ENCODE data around the gene C16orf54. TPM values are rescaled to one million over a fixed set of nuclear protein-coding genes. Genes with fewer than 3 reads are reported as not detected.
A peak's percentile ranks its signal among the peaks of the same experiment; 100 is the strongest.

Gene C16orf54
- total and polyA plus RNA-seq, 9 of the 15 experiments (the other 6 are each of a cell fraction or from before 2014, with no cell fraction given): 0.09 TPM; not detected in 8

DNA sequence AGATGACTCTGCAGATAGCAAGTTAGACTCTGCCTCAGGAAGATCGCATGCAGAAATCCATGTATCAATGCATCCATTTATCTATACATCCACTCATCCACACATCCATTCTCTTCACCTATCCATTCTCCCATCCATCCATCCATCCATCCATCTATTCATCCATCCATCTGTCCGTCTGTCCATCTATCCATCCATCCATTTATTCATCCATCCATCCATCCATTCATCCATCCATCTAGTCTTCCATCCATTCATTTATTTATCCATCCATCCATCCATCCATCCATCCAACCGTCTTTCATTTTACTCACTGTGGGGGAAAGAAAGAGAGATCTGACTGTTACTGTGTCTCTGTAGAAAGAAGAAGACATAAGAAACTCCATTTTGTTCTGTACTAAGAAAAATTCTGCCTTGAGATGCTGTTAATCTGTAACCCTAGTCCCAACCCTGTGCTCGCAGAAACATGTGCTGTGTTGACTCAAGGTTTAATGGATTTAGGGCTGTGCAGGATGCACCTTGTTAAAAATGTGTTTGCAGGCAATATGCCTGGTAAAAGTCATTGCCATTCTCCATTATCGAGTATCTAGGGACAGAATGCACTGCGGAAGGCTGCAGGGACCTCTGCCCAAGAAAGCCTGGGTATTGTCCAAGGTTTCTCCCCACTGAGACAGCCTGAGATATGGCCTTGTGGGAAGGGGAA, 5.7 kb downstream of the C16orf54 start (continued):
- TF ChIP-seq, protein P1, sequence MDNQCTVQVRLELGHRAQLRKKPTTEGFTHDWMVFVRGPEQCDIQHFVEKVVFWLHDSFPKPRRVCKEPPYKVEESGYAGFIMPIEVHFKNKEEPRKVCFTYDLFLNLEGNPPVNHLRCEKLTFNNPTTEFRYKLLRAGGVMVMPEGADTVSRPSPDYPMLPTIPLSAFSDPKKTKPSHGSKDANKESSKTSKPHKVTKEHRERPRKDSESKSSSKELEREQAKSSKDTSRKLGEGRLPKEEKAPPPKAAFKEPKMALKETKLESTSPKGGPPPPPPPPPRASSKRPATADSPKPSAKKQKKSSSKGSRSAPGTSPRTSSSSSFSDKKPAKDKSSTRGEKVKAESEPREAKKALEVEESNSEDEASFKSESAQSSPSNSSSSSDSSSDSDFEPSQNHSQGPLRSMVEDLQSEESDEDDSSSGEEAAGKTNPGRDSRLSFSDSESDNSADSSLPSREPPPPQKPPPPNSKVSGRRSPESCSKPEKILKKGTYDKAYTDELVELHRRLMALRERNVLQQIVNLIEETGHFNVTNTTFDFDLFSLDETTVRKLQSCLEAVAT (IDR thresholded peaks at IDR 0.05): 0 out of 4 replicates have a peak, but pooled peaks of 1 of the 2 experiments have one; percentile 23
- peak; percentile 45; the same call in 1 of the 2 replicates for TF ChIP-seq EHMT2 (IDR thresholded peaks at IDR 0.05)

DNA sequence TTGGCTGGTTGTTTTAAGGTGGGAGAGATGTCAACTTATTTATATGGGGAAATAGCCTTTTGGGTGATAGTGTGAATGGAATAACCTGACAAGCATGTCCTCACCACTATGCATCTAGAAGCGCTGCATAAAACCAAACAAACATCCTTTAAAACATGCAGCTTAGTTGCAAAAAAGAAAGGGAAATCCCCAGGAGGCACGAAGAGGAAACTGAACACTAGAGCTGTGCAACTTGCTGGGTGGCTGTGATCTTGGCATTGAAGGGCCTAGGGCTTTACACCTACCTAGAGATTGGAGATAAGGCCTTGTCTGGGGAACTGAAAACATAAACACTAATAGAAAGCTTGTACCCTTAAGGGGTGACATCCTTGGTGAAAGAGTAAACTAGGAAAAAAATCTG, 7.3 kb downstream of the C16orf54 start:
- Histone ChIP-seq H3K79me2 (ENCODE audit: control insufficient read depth, insufficient read depth, low read length) (no peaks in the 10 kb centered on the region), H3K4me3 (no peak overlapping the region), H3K27ac (ENCODE audit: extremely low read depth, low read depth, low read length) (no peak overlapping the region), H3K9me3 (replicated peaks; ENCODE audit: control insufficient read depth, insufficient read depth, low read depth, low read length) (no peaks in the 10 kb centered on the region), H3K9ac (ENCODE audit: insufficient read depth in 1 of 2, low read depth in 2 of 2, low read length in 2 of 2) (no peak overlapping the region), H3K9me1 (ENCODE audit: control insufficient read depth, insufficient read depth, low read length) (no peaks in the 10 kb centered on the region), H2AFZ (ENCODE audit: low read depth, low read length) (no peak overlapping the region), H3K36me3 (ENCODE audit: control insufficient read depth, insufficient read depth, low read length) (no peaks in the 10 kb centered on the region), H3K4me2 (ENCODE audit: insufficient read depth, low read length) (no peak overlapping the region), H3K27me3 (ENCODE audit: control insufficient read depth in 2 of 2, insufficient read depth in 2 of 2, low read length in 2 of 2) (peaks cover 0 to 3% of the 10 kb centered on the region in 2 experiments; a peak in 1 of 5 replicates), H3K4me1 (replicated peaks in 1 of 2; ENCODE audit: control insufficient read depth in 2 of 2, insufficient read depth in 2 of 2, low read length in 2 of 2) (peaks cover 2 to 8% of the 10 kb centered on the region in 2 experiments; a peak in 3 of 5 replicates), H4K20me1 (replicated peaks; ENCODE audit: control insufficient read depth, insufficient read depth, low read length) (no peaks in the 10 kb centered on the region)
- POLR2A ChIA-PET: no interaction called here
- FAIRE-seq: no peak
- in situ Hi-C loops (cut with MboI): no loop called here
- intact Hi-C loops (cut with micrococcal nuclease): no loop called here
- CTCF ChIA-PET (ENCODE audit: low intra/inter-chr PET ratio): no interaction called here
- no peak for ATAC-seq
- DNase-seq (ENCODE audit: extremely low read depth in 1 of 4, low spot score in 3 of 4): no peak
- BruUV-seq (replicated peaks): no TSS peak
- WGBS (ENCODE audit: insufficient coverage, low coverage, missing lambda C conversion rate): 43% methylated on average over 2 of the region's 2 CpGs
- TF ChIP-seq KLF1 (tag; IDR thresholded peaks at IDR 0.05) (no peak), MEF2A (IDR thresholded peaks at IDR 0.05; ENCODE audit: control insufficient read depth, low read depth, low read length) (no peak), BMI1 (IDR thresholded peaks at IDR 0.05; ENCODE audit: low read length) (no peak), DDX20 (tag; IDR thresholded peaks at IDR 0.05; ENCODE audit: low read depth) (no peak), SREBF1 (IDR thresholded peaks at IDR 0.05; ENCODE audit: borderline replicate concordance, low read depth, low read length) (no peak), KAT7 (CRISPR knock-in tag; IDR thresholded peaks at IDR 0.05; ENCODE audit: borderline replicate concordance) (no peak), ZNF23 (CRISPR knock-in tag; IDR thresholded peaks at IDR 0.05) (no peak), ZNF143 (CRISPR knock-in tag; IDR thresholded peaks at IDR 0.05) (no peak), TGIF2 (CRISPR knock-in tag; IDR thresholded peaks at IDR 0.05) (no peak)
- TF ChIP-seq, protein P2, sequence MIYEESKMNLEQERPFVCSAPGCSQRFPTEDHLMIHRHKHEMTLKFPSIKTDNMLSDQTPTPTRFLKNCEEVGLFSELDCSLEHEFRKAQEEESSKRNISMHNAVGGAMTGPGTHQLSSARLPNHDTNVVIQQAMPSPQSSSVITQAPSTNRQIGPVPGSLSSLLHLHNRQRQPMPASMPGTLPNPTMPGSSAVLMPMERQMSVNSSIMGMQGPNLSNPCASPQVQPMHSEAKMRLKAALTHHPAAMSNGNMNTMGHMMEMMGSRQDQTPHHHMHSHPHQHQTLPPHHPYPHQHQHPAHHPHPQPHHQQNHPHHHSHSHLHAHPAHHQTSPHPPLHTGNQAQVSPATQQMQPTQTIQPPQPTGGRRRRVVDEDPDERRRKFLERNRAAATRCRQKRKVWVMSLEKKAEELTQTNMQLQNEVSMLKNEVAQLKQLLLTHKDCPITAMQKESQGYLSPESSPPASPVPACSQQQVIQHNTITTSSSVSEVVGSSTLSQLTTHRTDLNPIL (CRISPR knock-in tag; IDR thresholded peaks at IDR 0.05): no peak
- TF ChIP-seq, protein P3, sequence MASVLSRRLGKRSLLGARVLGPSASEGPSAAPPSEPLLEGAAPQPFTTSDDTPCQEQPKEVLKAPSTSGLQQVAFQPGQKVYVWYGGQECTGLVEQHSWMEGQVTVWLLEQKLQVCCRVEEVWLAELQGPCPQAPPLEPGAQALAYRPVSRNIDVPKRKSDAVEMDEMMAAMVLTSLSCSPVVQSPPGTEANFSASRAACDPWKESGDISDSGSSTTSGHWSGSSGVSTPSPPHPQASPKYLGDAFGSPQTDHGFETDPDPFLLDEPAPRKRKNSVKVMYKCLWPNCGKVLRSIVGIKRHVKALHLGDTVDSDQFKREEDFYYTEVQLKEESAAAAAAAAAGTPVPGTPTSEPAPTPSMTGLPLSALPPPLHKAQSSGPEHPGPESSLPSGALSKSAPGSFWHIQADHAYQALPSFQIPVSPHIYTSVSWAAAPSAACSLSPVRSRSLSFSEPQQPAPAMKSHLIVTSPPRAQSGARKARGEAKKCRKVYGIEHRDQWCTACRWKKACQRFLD (CRISPR knock-in tag; IDR thresholded peaks at IDR 0.05): no peak
- TF ChIP-seq, protein P4, sequence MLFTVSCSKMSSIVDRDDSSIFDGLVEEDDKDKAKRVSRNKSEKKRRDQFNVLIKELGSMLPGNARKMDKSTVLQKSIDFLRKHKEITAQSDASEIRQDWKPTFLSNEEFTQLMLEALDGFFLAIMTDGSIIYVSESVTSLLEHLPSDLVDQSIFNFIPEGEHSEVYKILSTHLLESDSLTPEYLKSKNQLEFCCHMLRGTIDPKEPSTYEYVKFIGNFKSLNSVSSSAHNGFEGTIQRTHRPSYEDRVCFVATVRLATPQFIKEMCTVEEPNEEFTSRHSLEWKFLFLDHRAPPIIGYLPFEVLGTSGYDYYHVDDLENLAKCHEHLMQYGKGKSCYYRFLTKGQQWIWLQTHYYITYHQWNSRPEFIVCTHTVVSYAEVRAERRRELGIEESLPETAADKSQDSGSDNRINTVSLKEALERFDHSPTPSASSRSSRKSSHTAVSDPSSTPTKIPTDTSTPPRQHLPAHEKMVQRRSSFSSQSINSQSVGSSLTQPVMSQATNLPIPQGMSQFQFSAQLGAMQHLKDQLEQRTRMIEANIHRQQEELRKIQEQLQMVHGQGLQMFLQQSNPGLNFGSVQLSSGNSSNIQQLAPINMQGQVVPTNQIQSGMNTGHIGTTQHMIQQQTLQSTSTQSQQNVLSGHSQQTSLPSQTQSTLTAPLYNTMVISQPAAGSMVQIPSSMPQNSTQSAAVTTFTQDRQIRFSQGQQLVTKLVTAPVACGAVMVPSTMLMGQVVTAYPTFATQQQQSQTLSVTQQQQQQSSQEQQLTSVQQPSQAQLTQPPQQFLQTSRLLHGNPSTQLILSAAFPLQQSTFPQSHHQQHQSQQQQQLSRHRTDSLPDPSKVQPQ (CRISPR knock-in tag; IDR thresholded peaks at IDR 0.05; ENCODE audit: borderline replicate concordance): no peak
